Measurements from ENCODE around the gene APOL2. TPM values are rescaled to one million over a fixed set of nuclear protein-coding genes. Genes with fewer than 3 reads are reported as not detected.

Gene APOL2
- total RNA-seq, 1 experiment from 2014 or later = 9.9 TPM

DNA sequence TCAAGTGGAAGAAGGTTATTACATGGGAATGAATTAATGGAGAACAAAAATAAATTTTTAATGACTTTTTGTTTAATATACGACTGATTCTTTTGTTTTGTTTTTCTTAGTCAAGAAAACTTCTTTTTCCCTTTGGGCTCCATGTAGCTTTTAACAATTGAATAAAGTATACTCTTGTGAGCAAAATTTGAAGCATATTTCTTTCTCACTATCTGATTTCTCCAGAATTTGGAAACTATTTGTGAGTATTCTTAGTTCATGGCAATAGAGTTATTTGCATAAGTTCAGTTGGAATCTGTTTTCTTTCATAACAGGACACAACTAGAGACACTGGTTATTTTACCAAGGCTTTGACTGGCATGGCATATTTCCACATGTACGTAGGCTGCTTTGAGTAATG, 9.8 kb upstream of the APOL2 start (continued):
- TF ChIP-seq POLR2AphosphoS5 (IDR thresholded peaks at IDR 0.05; ENCODE audit: low read depth, low read length) = no peak
- TF ChIP-seq EZH2phosphoT487 (IDR thresholded peaks at IDR 0.05; ENCODE audit: borderline replicate concordance) = no peak

DNA sequence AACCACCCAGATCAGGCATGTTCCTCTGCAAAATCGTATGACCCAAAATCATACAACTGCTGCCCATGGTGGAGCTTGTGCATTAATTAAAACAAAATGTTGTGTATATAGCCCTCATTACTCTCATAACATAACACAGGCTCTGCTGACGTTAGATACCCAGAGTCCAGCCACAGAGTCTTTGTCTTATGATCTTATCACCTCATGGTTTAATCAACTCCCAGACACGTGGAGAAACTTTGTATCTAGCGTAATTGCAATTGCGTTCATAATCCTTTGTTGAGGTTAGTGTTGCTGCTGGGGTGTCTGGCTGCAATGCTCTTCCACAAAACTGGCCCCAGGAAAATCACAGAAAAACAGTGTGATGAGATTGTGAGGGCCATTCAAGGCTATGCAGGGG, 8.6 kb upstream of the APOL2 start:
- H3K79me2 ChIP-seq (ENCODE audit: insufficient read depth, low read length) = no peaks in the 10 kb centered on the region
- no peaks in the 10 kb centered on the region for H3K36me3 ChIP-seq (ENCODE audit: control insufficient read depth in 1 of 2, insufficient read depth in 2 of 2, low read length in 2 of 2)
- no peaks in the 10 kb centered on the region for H3K4me1 ChIP-seq (ENCODE audit: control insufficient read depth in 1 of 2, insufficient read depth in 2 of 2, low read length in 2 of 2)
- ChIA-PET POLR2A (no interaction called here), CTCF (no interaction called here), RAD21 (ENCODE audit: low non-redundant PET in 1 of 2, low total read pairs in 2 of 2, uncharacterized antibody in 2 of 2, unreplicated experiment in 2 of 2) (no interaction called here)
- H3K9ac ChIP-seq (ENCODE audit: low read length) = no peak overlapping the region
- no peak overlapping the region for H3K4me3 ChIP-seq (replicated peaks in 1 of 2; ENCODE audit: low read depth in 1 of 2, low read length in 2 of 2)
- no peak overlapping the region for H3K27ac ChIP-seq (ENCODE audit: low read depth, low read length)
- H3K4me2 ChIP-seq (ENCODE audit: low read length) = no peak overlapping the region
- ATAC-seq (no peak), DNase-seq (ENCODE audit: low read depth, low spot score) (no peak)
- no peak overlapping the region for H2AFZ ChIP-seq (ENCODE audit: low read depth, low read length, poor library complexity, severe bottlenecking)
- H3K9me2 ChIP-seq (ENCODE audit: insufficient read depth) = no peaks in the 10 kb centered on the region
- no TSS peak for BruUV-seq (replicated peaks)
- H4K20me1 ChIP-seq (ENCODE audit: insufficient read depth) = no peaks in the 10 kb centered on the region
- no peak for TF ChIP-seq EZH2phosphoT487 (IDR thresholded peaks at IDR 0.05; ENCODE audit: borderline replicate concordance)
- TF ChIP-seq JUND (IDR thresholded peaks at IDR 0.05) = no peak
- TF ChIP-seq, protein P1, sequence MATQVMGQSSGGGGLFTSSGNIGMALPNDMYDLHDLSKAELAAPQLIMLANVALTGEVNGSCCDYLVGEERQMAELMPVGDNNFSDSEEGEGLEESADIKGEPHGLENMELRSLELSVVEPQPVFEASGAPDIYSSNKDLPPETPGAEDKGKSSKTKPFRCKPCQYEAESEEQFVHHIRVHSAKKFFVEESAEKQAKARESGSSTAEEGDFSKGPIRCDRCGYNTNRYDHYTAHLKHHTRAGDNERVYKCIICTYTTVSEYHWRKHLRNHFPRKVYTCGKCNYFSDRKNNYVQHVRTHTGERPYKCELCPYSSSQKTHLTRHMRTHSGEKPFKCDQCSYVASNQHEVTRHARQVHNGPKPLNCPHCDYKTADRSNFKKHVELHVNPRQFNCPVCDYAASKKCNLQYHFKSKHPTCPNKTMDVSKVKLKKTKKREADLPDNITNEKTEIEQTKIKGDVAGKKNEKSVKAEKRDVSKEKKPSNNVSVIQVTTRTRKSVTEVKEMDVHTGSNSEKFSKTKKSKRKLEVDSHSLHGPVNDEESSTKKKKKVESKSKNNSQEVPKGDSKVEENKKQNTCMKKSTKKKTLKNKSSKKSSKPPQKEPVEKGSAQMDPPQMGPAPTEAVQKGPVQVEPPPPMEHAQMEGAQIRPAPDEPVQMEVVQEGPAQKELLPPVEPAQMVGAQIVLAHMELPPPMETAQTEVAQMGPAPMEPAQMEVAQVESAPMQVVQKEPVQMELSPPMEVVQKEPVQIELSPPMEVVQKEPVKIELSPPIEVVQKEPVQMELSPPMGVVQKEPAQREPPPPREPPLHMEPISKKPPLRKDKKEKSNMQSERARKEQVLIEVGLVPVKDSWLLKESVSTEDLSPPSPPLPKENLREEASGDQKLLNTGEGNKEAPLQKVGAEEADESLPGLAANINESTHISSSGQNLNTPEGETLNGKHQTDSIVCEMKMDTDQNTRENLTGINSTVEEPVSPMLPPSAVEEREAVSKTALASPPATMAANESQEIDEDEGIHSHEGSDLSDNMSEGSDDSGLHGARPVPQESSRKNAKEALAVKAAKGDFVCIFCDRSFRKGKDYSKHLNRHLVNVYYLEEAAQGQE (IDR thresholded peaks at IDR 0.05; ENCODE audit: low read depth) = no peak
- TF ChIP-seq, protein P2, sequence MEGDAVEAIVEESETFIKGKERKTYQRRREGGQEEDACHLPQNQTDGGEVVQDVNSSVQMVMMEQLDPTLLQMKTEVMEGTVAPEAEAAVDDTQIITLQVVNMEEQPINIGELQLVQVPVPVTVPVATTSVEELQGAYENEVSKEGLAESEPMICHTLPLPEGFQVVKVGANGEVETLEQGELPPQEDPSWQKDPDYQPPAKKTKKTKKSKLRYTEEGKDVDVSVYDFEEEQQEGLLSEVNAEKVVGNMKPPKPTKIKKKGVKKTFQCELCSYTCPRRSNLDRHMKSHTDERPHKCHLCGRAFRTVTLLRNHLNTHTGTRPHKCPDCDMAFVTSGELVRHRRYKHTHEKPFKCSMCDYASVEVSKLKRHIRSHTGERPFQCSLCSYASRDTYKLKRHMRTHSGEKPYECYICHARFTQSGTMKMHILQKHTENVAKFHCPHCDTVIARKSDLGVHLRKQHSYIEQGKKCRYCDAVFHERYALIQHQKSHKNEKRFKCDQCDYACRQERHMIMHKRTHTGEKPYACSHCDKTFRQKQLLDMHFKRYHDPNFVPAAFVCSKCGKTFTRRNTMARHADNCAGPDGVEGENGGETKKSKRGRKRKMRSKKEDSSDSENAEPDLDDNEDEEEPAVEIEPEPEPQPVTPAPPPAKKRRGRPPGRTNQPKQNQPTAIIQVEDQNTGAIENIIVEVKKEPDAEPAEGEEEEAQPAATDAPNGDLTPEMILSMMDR (IDR thresholded peaks at IDR 0.05 in 2 of 3, conservative IDR thresholded peaks at IDR 0.05 in 1 of 3; ENCODE audit: borderline replicate concordance in 1 of 3, insufficient read depth in 1 of 3, low read depth in 2 of 3, low read length in 2 of 3) = no peak
- TF ChIP-seq POLR2AphosphoS5 (IDR thresholded peaks at IDR 0.05; ENCODE audit: low read depth, low read length) = no peak
- no peak for TF ChIP-seq FOSL1 (IDR thresholded peaks at IDR 0.05; ENCODE audit: low read depth)
- no peak for TF ChIP-seq ZNF274 (IDR thresholded peaks at IDR 0.05; ENCODE audit: low read depth, low read length)
- TF ChIP-seq EZH2 (IDR thresholded peaks at IDR 0.05) = no peak
- no peak for TF ChIP-seq CEBPB (IDR thresholded peaks at IDR 0.05; ENCODE audit: low read depth)
- no peak for TF ChIP-seq ZFX (IDR thresholded peaks at IDR 0.05)
- TF ChIP-seq TCF7L2 (IDR thresholded peaks at IDR 0.05; ENCODE audit: borderline replicate concordance, extremely low read depth, insufficient read depth, insufficient read length) = no peak
- TF ChIP-seq SP1 (IDR thresholded peaks at IDR 0.05; ENCODE audit: low read depth) = no peak
- TF ChIP-seq, protein P3, sequence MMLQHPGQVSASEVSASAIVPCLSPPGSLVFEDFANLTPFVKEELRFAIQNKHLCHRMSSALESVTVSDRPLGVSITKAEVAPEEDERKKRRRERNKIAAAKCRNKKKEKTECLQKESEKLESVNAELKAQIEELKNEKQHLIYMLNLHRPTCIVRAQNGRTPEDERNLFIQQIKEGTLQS (IDR thresholded peaks at IDR 0.05) = no peak
- no peak for TF ChIP-seq EGR1 (IDR thresholded peaks at IDR 0.05; ENCODE audit: low read depth)
- TF ChIP-seq POLR2A (IDR thresholded peaks at IDR 0.05; ENCODE audit: borderline replicate concordance, extremely low read depth, insufficient read depth, insufficient read length) = no peak
- no peak for TF ChIP-seq CBX3 (IDR thresholded peaks at IDR 0.05; ENCODE audit: low read depth)
- intact Hi-C loops (cut with micrococcal nuclease) = no loop called here
- H3K27me3 ChIP-seq (ENCODE audit: insufficient read depth, low read length) = no peaks in the 10 kb centered on the region
- no peaks in the 10 kb centered on the region for H3K9me3 ChIP-seq (ENCODE audit: control insufficient read depth in 1 of 2, insufficient read depth in 1 of 2, low read depth in 1 of 2, low read length in 2 of 2)

All from HCT116 (cell line).